Esophagus squamous epithelium (tissue), 5 donors: Measurements from ENCODE around the gene ZBTB42. TPM values are rescaled to one million over a fixed set of nuclear protein-coding genes. Genes with fewer than 3 reads are reported as not detected.
A peak's percentile ranks its signal among the peaks of the same experiment; 100 is the strongest.

ENCODE experiments used
- DNase-seq: peaks from one replicate; lab custom pipeline; 2025; lab: John Stamatoyannopoulos, UW
- H3K27ac ChIP-seq, 4 donors: fragments of 200-600 bp; sonication (generic); one replicate each; pipeline ENCODE4 v1.5.1; 2016 to 2019; ENCODE audit warnings: mild to moderate bottlenecking in 1 of 4
- H3K27me3 ChIP-seq, 4 donors: fragments of 200-600 bp; sonication (generic); 1 replicate in 3 of 4; 2 replicates in 1 of 4; pipeline versions ENCODE4 v1.5.1 to v1.6.0; 2017 to 2021; ENCODE audit warnings: antibody characterized with exemption in 1 of 4
- H3K36me3 ChIP-seq, 3 donors: fragments of 200-600 bp; sonication (generic); one replicate each; pipeline ENCODE4 v1.5.1; 2016 to 2019
- H3K4me1 ChIP-seq, 3 donors: fragments of 200-600 bp; sonication (generic); one replicate each; pipeline ENCODE4 v1.5.1; 2017 to 2019
- H3K4me3 ChIP-seq, 4 donors: fragments of 200-600 bp; sonication (generic); 1 replicate in 3 of 4; 2 replicates in 1 of 4; pipeline ENCODE4 v1.5.1; 2016 to 2019; ENCODE audit warnings: mild to moderate bottlenecking in 2 of 4, moderate library complexity in 1 of 4
- H3K9me3 ChIP-seq, 3 donors: fragments of 200-600 bp; sonication (generic); one replicate each; pipeline ENCODE4 v1.5.1; 2016 to 2019
- CTCF ChIP-seq, 6 experiments: fragments of 450-650 bp in 4 of 6; fragments of 200-600 bp in 2 of 6; sonication (generic) in 2 of 6; IDR thresholded peaks; one replicate each; pipeline ENCODE4 v1.5.1; 2016 to 2019; ENCODE audit warnings: antibody characterized with exemption in 6 of 6, mild to moderate bottlenecking in 4 of 6, moderate library complexity in 4 of 6
- POLR2A ChIP-seq, 4 donors: fragments of 450-650 bp; IDR thresholded peaks; one replicate each; pipeline ENCODE4 v1.6.1; 2017; ENCODE audit warnings: antibody characterized with exemption in 4 of 4, mild to moderate bottlenecking in 4 of 4, moderate library complexity in 3 of 4
- WGBS, 2 donors: methylation state at CpG; one replicate each; pipeline ENCODE4 v1.1.5; 2018; 5-methylcytosine and 5-hydroxymethylcytosine counted together
- intact Hi-C: fragments of 100-400 bp; cut with DNase I; formaldehyde crosslinking; loops from one replicate; pipeline ENCODE4 v1.15.0; 2022
- total RNA-seq, 4 donors: library from RNA; depleted of rRNA; stranded (reverse); fragments of >200 nt; gene quantifications; one replicate each; pipeline ENCODE4 v1.1.0, GENCODE V29; 2016
- donor health status: DM: yes; HTN: yes; CAD: no.

ZBTB42 gene
- total RNA-seq, 4 donors from 2014 or later = 4.7 to 14.2 (median 8.4) TPM

DNA sequence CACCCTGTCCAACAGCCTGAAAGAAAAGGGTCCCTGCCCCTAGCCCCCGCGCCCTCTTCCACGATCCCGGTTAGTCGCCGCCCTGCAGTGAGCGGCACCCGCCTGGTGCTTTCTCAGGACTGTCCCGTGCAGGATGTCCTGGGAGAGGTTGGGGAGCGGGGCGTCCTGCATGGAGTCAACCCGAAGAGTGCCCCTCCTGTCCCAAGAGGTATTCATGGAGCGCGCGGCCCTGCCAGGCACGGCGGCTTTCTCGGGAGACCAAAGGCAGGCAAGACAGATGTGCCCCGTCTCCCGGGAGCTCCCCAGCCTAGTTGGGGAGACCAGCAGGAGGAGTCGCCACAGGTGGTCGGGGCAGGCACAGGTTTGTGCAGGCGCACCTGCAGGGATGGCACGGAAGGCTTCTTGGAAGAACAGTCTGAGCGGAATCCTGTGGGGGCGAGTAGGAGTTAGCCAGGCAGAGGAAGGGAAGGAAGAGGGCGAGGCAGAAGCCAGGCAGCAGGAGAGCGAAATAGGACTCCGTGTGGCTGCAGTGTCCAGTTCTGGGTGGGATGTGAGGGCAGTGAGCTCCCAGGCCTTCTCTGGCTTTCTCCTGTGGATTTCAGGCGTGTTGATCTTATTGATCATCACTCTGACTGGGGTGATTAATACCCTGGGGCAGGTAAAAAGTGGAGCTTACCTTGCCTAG, 47.2 kb upstream of the ZBTB42 start:
- peak overlapping the region; percentile 76 to 99 (median 91) for H3K4me3 ChIP-seq
- 2% methylated on average over 8 of the region's 30 CpGs for WGBS, 2 donors
- H3K4me1 ChIP-seq = peaks cover 31 to 56% (median 34%) of the 10 kb centered on the region in 3 donors
- DNase-seq = no peak
- intact Hi-C loops = no loop called here
- H3K27me3 ChIP-seq = no peaks in the 10 kb centered on the region
- peaks cover 16 to 38% (median 24%) of the 10 kb centered on the region in 3 donors for H3K36me3 ChIP-seq
- TF ChIP-seq POLR2A (IDR thresholded peaks at IDR 0.05) (no peak), CTCF (IDR thresholded peaks at IDR 0.05) (no peak)
- H3K27ac ChIP-seq = peak overlapping the region; percentile 86 to 96 (median 95)
- H3K9me3 ChIP-seq = no peaks in the 10 kb centered on the region

- TF ChIP-seq POLR2A (IDR thresholded peaks at IDR 0.05) (no peak), CTCF (IDR thresholded peaks at IDR 0.05) (no peak)
- WGBS, 2 donors = 38 to 42% methylated on average over 11 to 13 of the region's 13 CpGs
- no peak for DNase-seq
- peaks cover 24 to 50% (median 27%) of the 10 kb centered on the region in 3 donors for H3K4me1 ChIP-seq
- intact Hi-C loops = no loop called here
- H3K4me3 ChIP-seq = peak overlapping the region; percentile 76 to 99 (median 91)
- H3K9me3 ChIP-seq = no peaks in the 10 kb centered on the region
- no peaks in the 10 kb centered on the region for H3K27me3 ChIP-seq
- H3K27ac ChIP-seq = peak overlapping the region; percentile 86 to 96 (median 95)
- H3K36me3 ChIP-seq = peaks cover 16 to 45% (median 25%) of the 10 kb centered on the region in 3 donors
These were observed 46.6 kb upstream of the ZBTB42 start for GRCh38 chr14:104754213-104754851.

- no peak for TF ChIP-seq POLR2A (IDR thresholded peaks at IDR 0.05)
- TF ChIP-seq CTCF (IDR thresholded peaks at IDR 0.05) = no peak
- Histone ChIP-seq H3K4me1 (peaks cover 19 to 37% (median 23%) of the 10 kb centered on the region in 3 donors), H3K27me3 (no peaks in the 10 kb centered on the region), H3K4me3 (no peak overlapping the region), H3K36me3 (peaks cover 16 to 58% (median 28%) of the 10 kb centered on the region in 3 donors), H3K9me3 (no peaks in the 10 kb centered on the region), H3K27ac (no peak overlapping the region)
- intact Hi-C loops = no loop called here
- no peak for DNase-seq
- 60% methylated on average over 1 of the region's 11 CpGs; no CpG with 5 or more reads in 1 of the 2 donors for WGBS, 2 donors
These were observed 45.3 kb upstream of the ZBTB42 start for GRCh38 chr14:104755621-104756020.

GRCh38 chr14:104756477-104757237, 44.2 kb upstream of the ZBTB42 start:
- Histone ChIP-seq H3K27ac (no peak overlapping the region), H3K27me3 (no peaks in the 10 kb centered on the region), H3K9me3 (no peaks in the 10 kb centered on the region), H3K36me3 (peaks cover 16 to 68% (median 28%) of the 10 kb centered on the region in 3 donors), H3K4me1 (peaks cover 18 to 34% (median 23%) of the 10 kb centered on the region in 3 donors), H3K4me3 (no peak overlapping the region)
- DNase-seq = no peak
- TF ChIP-seq CTCF (IDR thresholded peaks at IDR 0.05) (no peak), POLR2A (IDR thresholded peaks at IDR 0.05) (no peak)
- WGBS, 2 donors = 68 to 94% methylated on average over 9 to 11 of the region's 27 CpGs
- intact Hi-C loops = no loop called here
